SK-N-SH (cell line): ENCODE measurements around the gene LZTFL1. TPM values are rescaled to one million over a fixed set of nuclear protein-coding genes. Genes with fewer than 3 reads are reported as not detected.

Experiments
- CTCF ChIA-PET: fragments of 300-600, 350-600 bp; formaldehyde crosslinking; extraction: SDS; loops from one replicate; lab custom pipeline; 2021; lab: Yijun Ruan, JAX
- POLR2A ChIA-PET: fragments of 350-600 bp; sonication (Branson Sonifier 250); formaldehyde crosslinking; extraction: SDS; loops from one replicate; lab custom pipeline; 2020; ENCODE audit warnings: antibody characterized with exemption, inconsistent platforms; lab: Yijun Ruan, JAX
- DNase-seq: peaks from one replicate; pipeline ENCODE4 v3.0.0; 2012
- H2AFZ ChIP-seq: fragments of 200-600 bp; sonication (generic); 2 replicates; pipeline ENCODE4 v1.8.1; 2016; ENCODE audit warnings: antibody characterized with exemption, mild to moderate bottlenecking, low read depth
- H3F3A ChIP-seq: fragments of 200-600 bp; sonication (generic); replicated peaks from 2 replicates; pipeline ENCODE3; 2016; ENCODE audit warnings: antibody characterized with exemption, mild to moderate bottlenecking; ENCODE audit not compliant: insufficient read depth
- H3K27ac ChIP-seq, 2 experiments: fragments of 200-500 bp in 1 of 2; fragments of 200-600 bp in 1 of 2; sonication (Bioruptor generic) in 1 of 2; sonication (generic), shearing (Covaris generic) in 1 of 2; 2 replicates each; pipeline versions ENCODE4 v1.5.1 to v1.6.1; 2014 to 2016; ENCODE audit warnings: low read depth in 2 of 2, inconsistent platforms in 1 of 2, low read length in 1 of 2, mild to moderate bottlenecking in 1 of 2, mixed read lengths in 1 of 2
- H3K27me3 ChIP-seq: fragments of 200-600 bp; sonication (generic), shearing (Covaris generic); 2 replicates; pipeline ENCODE4 v1.6.1; 2016; ENCODE audit warnings: mixed run types; ENCODE audit not compliant: insufficient read depth
- H3K36me3 ChIP-seq, 2 experiments: fragments of 200-500 bp in 1 of 2; fragments of 200-600 bp in 1 of 2; sonication (Bioruptor generic) in 1 of 2; sonication (generic) in 1 of 2; replicated peaks in 1 of 2; 2 replicates each; pipeline versions ENCODE3 to v1.5.1; 2014 to 2016; ENCODE audit warnings: low read length in 1 of 2, mild to moderate bottlenecking in 1 of 2; ENCODE audit not compliant: insufficient read depth in 2 of 2, control insufficient read depth in 1 of 2
- H3K4me1 ChIP-seq, 2 experiments: fragments of 200-500 bp in 1 of 2; fragments of 200-600 bp in 1 of 2; sonication (Bioruptor generic) in 1 of 2; sonication (generic), shearing (Covaris generic) in 1 of 2; 2 replicates each; pipeline versions ENCODE4 v1.5.1 to v1.6.1; 2014 to 2016; ENCODE audit warnings: low read depth in 1 of 2, low read length in 1 of 2, mixed run types in 1 of 2; ENCODE audit not compliant: insufficient read depth in 2 of 2, control insufficient read depth in 1 of 2
- H3K4me2 ChIP-seq: fragments of 200-600 bp; sonication (generic), shearing (Covaris generic); 2 replicates; pipeline ENCODE4 v1.6.1; 2017; ENCODE audit warnings: mixed run types
- H3K4me3 ChIP-seq, 2 experiments: fragments of 200-500 bp in 1 of 2; fragments of 200-600 bp in 1 of 2; sonication (Bioruptor generic) in 1 of 2; sonication (generic), shearing (Covaris generic) in 1 of 2; 2 replicates each; pipeline versions ENCODE4 v1.5.1 to v1.8.1; 2014 to 2016; ENCODE audit warnings: low read depth in 2 of 2, inconsistent platforms in 1 of 2, low read length in 1 of 2, mild to moderate bottlenecking in 1 of 2, mixed read lengths in 1 of 2, moderate library complexity in 1 of 2
- H3K79me2 ChIP-seq: fragments of 200-600 bp; sonication (generic); 2 replicates; pipeline ENCODE4 v1.8.1; 2017; ENCODE audit warnings: mild to moderate bottlenecking; ENCODE audit not compliant: insufficient read depth
- H3K9ac ChIP-seq: fragments of 200-600 bp; sonication (generic); 2 replicates; pipeline ENCODE4 v1.6.1; 2017; ENCODE audit warnings: mixed run types
- H3K9me2 ChIP-seq: fragments of 200-600 bp; sonication (generic); 2 replicates; pipeline ENCODE4 v1.6.1; 2017; ENCODE audit warnings: mixed run types
- H3K9me3 ChIP-seq: fragments of 200-600 bp; sonication (generic); 2 replicates; pipeline ENCODE4 v1.6.1; 2017; ENCODE audit warnings: mixed run types, mild to moderate bottlenecking, moderate library complexity
- H4K20me1 ChIP-seq: fragments of 200-600 bp; sonication (generic); 2 replicates; pipeline ENCODE4 v1.6.1; 2017; ENCODE audit warnings: mild to moderate bottlenecking, mixed run types; ENCODE audit not compliant: insufficient read depth
- CHD2 ChIP-seq: fragments of 150-350 bp; IDR thresholded peaks from 2 replicates; pipeline ENCODE4 v1.6.1; 2018; ENCODE audit warnings: low read length; ENCODE audit not compliant: partially characterized antibody
- EP300 ChIP-seq, 2 experiments: IDR thresholded peaks; 2 replicates each; pipeline versions ENCODE4 v1.4.0 to v1.6.1; 2012; ENCODE audit warnings: borderline replicate concordance in 1 of 2, low read depth in 1 of 2, low read length in 1 of 2
- EZH2phosphoT487 ChIP-seq: fragments of 200-600 bp; sonication (generic); IDR thresholded peaks from 2 replicates; pipeline ENCODE4 v1.6.1; 2017; ENCODE audit warnings: low read depth, mixed run types, mild to moderate bottlenecking, antibody characterized with exemption, moderate library complexity, borderline replicate concordance
- FOXJ3 ChIP-seq: sonication (generic); formaldehyde crosslinking; IDR thresholded peaks from 2 replicates; pipeline ENCODE4 v1.5.1; 2020; ENCODE audit warnings: mild to moderate bottlenecking, missing genetic modification reagents
- GABPA ChIP-seq: IDR thresholded peaks from 2 replicates; pipeline ENCODE4 v1.4.0; 2012; ENCODE audit warnings: low read depth, mild to moderate bottlenecking
- GATA2 ChIP-seq: sonication (generic); formaldehyde crosslinking; IDR thresholded peaks from 2 replicates; pipeline ENCODE4 v1.5.0; 2020; ENCODE audit warnings: mild to moderate bottlenecking, missing genetic modification reagents
- JUND ChIP-seq: IDR thresholded peaks from 2 replicates; pipeline ENCODE4 v1.4.0; 2012
- MAX ChIP-seq: IDR thresholded peaks from 2 replicates; pipeline ENCODE4 v1.4.0; 2012; ENCODE audit warnings: low read depth
- MEF2A ChIP-seq: IDR thresholded peaks from 2 replicates; pipeline ENCODE4 v1.4.0; 2012; ENCODE audit warnings: low read depth, borderline replicate concordance
- NFIC ChIP-seq: IDR thresholded peaks from 2 replicates; pipeline ENCODE4 v1.4.0; 2012; ENCODE audit warnings: borderline replicate concordance
- NRF1 ChIP-seq: IDR thresholded peaks from 2 replicates; pipeline ENCODE4 v1.6.1; 2012; ENCODE audit warnings: low read depth, mild to moderate bottlenecking, low read length
- PBX3 ChIP-seq: IDR thresholded peaks from 2 replicates; pipeline ENCODE4; 2012
- POLR2AphosphoS5 ChIP-seq: IDR thresholded peaks from 2 replicates; pipeline ENCODE4 v1.6.1; 2012; ENCODE audit warnings: low read depth, low read length
- REST ChIP-seq: IDR thresholded peaks from 2 replicates; pipeline ENCODE4 v1.6.1; 2012; ENCODE audit warnings: mild to moderate bottlenecking, low read depth, low read length, moderate library complexity
- RXRA ChIP-seq: IDR thresholded peaks from 2 replicates; pipeline ENCODE4 v1.4.0; 2012; ENCODE audit warnings: low read depth, mild to moderate bottlenecking, borderline replicate concordance
- ZBTB33 ChIP-seq: IDR thresholded peaks from 2 replicates; pipeline ENCODE4 v1.4.0; 2012; ENCODE audit warnings: low read depth, borderline replicate concordance
- WGBS: methylation state at CpG from one replicate; pipeline ENCODE4 v1.1.6; 2017; ENCODE audit warnings: low lambda C conversion rate; 5-methylcytosine and 5-hydroxymethylcytosine counted together
- polyA plus RNA-seq, 3 experiments: library from polyadenylated mRNA; depleted of rRNA; stranded (reverse); fragments of >200 nt; gene quantifications; 2 replicates each; pipeline ENCODE4 v1.2.3, GENCODE V29; 2012
- TF ChIP-seq, protein P1 (sequence below): IDR thresholded peaks from 2 replicates; pipeline ENCODE4 v1.4.0; 2012; ENCODE audit warnings: low read depth, borderline replicate concordance
- TF ChIP-seq, protein P2 (sequence below): fragments of 200-600 bp; sonication (generic); IDR thresholded peaks from 2 replicates; pipeline ENCODE4 v1.6.1; 2017; ENCODE audit warnings: antibody characterized with exemption, mild to moderate bottlenecking, moderate library complexity
- TF ChIP-seq, protein P3 (sequence below): fragments of 150-350 bp; IDR thresholded peaks from 2 replicates; pipeline ENCODE4 v1.6.1; 2016; ENCODE audit warnings: mild to moderate bottlenecking, low read depth, low read length

The LZTFL1 gene
- polyA plus RNA-seq, 1 of the 3 experiments (the other 2 are of a cell fraction) = 11.9 TPM

GRCh38 chr3:45817831-45818522 lies 23.9 kb downstream of the LZTFL1 start:
- CTCF ChIA-PET = interaction anchor here (1.4 to 1.5 kb wide), 3 partner anchors 15 to 261 kb away, joined by 3 to 5 read pairs (median 4); no protein-coding TSS in a partner anchor
- no peak overlapping the region for H3K4me3 ChIP-seq
- TF ChIP-seq GABPA = no peak
- TF ChIP-seq, protein P1, sequence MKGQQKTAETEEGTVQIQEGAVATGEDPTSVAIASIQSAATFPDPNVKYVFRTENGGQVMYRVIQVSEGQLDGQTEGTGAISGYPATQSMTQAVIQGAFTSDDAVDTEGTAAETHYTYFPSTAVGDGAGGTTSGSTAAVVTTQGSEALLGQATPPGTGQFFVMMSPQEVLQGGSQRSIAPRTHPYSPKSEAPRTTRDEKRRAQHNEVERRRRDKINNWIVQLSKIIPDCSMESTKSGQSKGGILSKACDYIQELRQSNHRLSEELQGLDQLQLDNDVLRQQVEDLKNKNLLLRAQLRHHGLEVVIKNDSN = peak; percentile 85
- TF ChIP-seq NFIC = peak; percentile 77
- TF ChIP-seq CHD2 = no peak
- TF ChIP-seq ZBTB33 = no peak
- TF ChIP-seq GATA2 = no peak
- TF ChIP-seq EZH2phosphoT487 = no peak
- TF ChIP-seq NRF1 = no peak
- no peak for TF ChIP-seq REST
- TF ChIP-seq POLR2AphosphoS5 = peak; percentile 20; the same call in 1 of the 2 replicates
- TF ChIP-seq MAX = peak; percentile 41; the same call in 1 of the 2 replicates
- no peak; the same call in 1 of the 2 replicates for TF ChIP-seq PBX3
- TF ChIP-seq, protein P2, sequence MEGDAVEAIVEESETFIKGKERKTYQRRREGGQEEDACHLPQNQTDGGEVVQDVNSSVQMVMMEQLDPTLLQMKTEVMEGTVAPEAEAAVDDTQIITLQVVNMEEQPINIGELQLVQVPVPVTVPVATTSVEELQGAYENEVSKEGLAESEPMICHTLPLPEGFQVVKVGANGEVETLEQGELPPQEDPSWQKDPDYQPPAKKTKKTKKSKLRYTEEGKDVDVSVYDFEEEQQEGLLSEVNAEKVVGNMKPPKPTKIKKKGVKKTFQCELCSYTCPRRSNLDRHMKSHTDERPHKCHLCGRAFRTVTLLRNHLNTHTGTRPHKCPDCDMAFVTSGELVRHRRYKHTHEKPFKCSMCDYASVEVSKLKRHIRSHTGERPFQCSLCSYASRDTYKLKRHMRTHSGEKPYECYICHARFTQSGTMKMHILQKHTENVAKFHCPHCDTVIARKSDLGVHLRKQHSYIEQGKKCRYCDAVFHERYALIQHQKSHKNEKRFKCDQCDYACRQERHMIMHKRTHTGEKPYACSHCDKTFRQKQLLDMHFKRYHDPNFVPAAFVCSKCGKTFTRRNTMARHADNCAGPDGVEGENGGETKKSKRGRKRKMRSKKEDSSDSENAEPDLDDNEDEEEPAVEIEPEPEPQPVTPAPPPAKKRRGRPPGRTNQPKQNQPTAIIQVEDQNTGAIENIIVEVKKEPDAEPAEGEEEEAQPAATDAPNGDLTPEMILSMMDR = no peak
- TF ChIP-seq FOXJ3 = no peak
- peak; percentile 97 for TF ChIP-seq MEF2A
- peak in 1 of 2 experiments; percentile 61; a peak in 1 of 4 replicates for TF ChIP-seq EP300 (IDR thresholded peaks at IDR 0.05; ENCODE audit: borderline replicate concordance in 1 of 2, low read depth in 1 of 2, low read length in 1 of 2)
- TF ChIP-seq, protein P3, sequence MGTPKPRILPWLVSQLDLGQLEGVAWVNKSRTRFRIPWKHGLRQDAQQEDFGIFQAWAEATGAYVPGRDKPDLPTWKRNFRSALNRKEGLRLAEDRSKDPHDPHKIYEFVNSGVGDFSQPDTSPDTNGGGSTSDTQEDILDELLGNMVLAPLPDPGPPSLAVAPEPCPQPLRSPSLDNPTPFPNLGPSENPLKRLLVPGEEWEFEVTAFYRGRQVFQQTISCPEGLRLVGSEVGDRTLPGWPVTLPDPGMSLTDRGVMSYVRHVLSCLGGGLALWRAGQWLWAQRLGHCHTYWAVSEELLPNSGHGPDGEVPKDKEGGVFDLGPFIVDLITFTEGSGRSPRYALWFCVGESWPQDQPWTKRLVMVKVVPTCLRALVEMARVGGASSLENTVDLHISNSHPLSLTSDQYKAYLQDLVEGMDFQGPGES = no peak
- TF ChIP-seq RXRA = peak; percentile 66; the same call in 1 of the 2 replicates
- TF ChIP-seq JUND = peak; percentile 60

More at GRCh38 chr3:45817831-45818522, 23.9 kb downstream of the LZTFL1 start:
- DNase-seq = no peak
- Histone ChIP-seq H3F3A (peaks cover 9% of the 10 kb centered on the region), H2AFZ (no peak overlapping the region), H3K36me3 (peaks cover 0 to 16% of the 10 kb centered on the region in 2 experiments), H3K9me3 (no peaks in the 10 kb centered on the region), H3K79me2 (no peaks in the 10 kb centered on the region), H3K9ac (no peak overlapping the region), H3K4me2 (no peak overlapping the region), H3K27me3 (no peaks in the 10 kb centered on the region), H3K9me2 (no peaks in the 10 kb centered on the region), H3K27ac (no peak overlapping the region; a peak in 2 of 4 replicates), H3K4me1 (peaks cover 0 to 2% of the 10 kb centered on the region in 2 experiments; a peak in 2 of 4 replicates), H4K20me1 (no peaks in the 10 kb centered on the region)
- POLR2A ChIA-PET = no interaction called here
- 5% methylated on average over 4 of the region's 4 CpGs for WGBS
